Mesenchymal stem cell (in vitro differentiated cells and primary cell): Measurements from ENCODE around the gene PPP1R13L.

Experiments used
- DNase-seq: peaks from one replicate; pipeline ENCODE4 v3.0.0-alpha.2; 2013
- H2AFZ ChIP-seq: one replicate; pipeline ENCODE4 v1.6.1; 2013; ENCODE audit warnings: low read depth, mild to moderate bottlenecking, control low read depth, inconsistent platforms, low read length, moderate library complexity
- H2AK5ac ChIP-seq: 2 replicates; pipeline ENCODE4 v1.6.1; 2013; ENCODE audit warnings: low read length, moderate library complexity, mild to moderate bottlenecking, inconsistent platforms; ENCODE audit not compliant: severe bottlenecking
- H2BK120ac ChIP-seq: one replicate; pipeline ENCODE4 v1.6.1; 2013; ENCODE audit warnings: low read depth, mild to moderate bottlenecking, inconsistent platforms, low read length, moderate library complexity
- H2BK12ac ChIP-seq, 2 experiments: one replicate each; pipeline ENCODE4 v1.6.1; 2013; ENCODE audit warnings: inconsistent platforms in 2 of 2, low read length in 2 of 2, mild to moderate bottlenecking in 2 of 2, moderate library complexity in 2 of 2, control low read depth in 1 of 2
- H2BK15ac ChIP-seq: one replicate; pipeline ENCODE4 v1.6.1; 2013; ENCODE audit warnings: mild to moderate bottlenecking, low read depth, inconsistent platforms; ENCODE audit not compliant: poor library complexity, severe bottlenecking
- H2BK5ac ChIP-seq: 2 replicates; pipeline ENCODE4 v1.6.1; 2013; ENCODE audit warnings: low read depth, mild to moderate bottlenecking, low read length, control low read depth, inconsistent platforms; ENCODE audit not compliant: poor library complexity, severe bottlenecking
- H3K14ac ChIP-seq, 2 experiments: one replicate each; pipeline ENCODE4 v1.6.1; 2013; ENCODE audit warnings: inconsistent platforms in 2 of 2, low read length in 2 of 2, control low read depth in 1 of 2, mild to moderate bottlenecking in 1 of 2, moderate library complexity in 1 of 2
- H3K18ac ChIP-seq, 2 experiments: one replicate each; pipeline ENCODE4 v1.6.1; 2013; ENCODE audit warnings: inconsistent platforms in 2 of 2, low read length in 2 of 2, control low read depth in 1 of 2, low read depth in 1 of 2, mild to moderate bottlenecking in 1 of 2
- H3K23ac ChIP-seq, 2 experiments: one replicate each; pipeline ENCODE4 v1.6.1; 2013; ENCODE audit warnings: inconsistent platforms in 2 of 2, low read length in 2 of 2, mild to moderate bottlenecking in 2 of 2, moderate library complexity in 2 of 2, control low read depth in 1 of 2
- H3K27ac ChIP-seq: 2 replicates; pipeline ENCODE4 v1.5.1; 2013; ENCODE audit warnings: mild to moderate bottlenecking, moderate library complexity, low read length, control low read depth, inconsistent platforms; ENCODE audit not compliant: poor library complexity, severe bottlenecking
- H3K27me3 ChIP-seq, 2 experiments: 2 replicates each; pipeline versions ENCODE4 v1.6.1 to v1.7.0; 2013; ENCODE audit warnings: low read length in 2 of 2, mild to moderate bottlenecking in 2 of 2, moderate library complexity in 2 of 2, control low read depth in 1 of 2, inconsistent platforms in 1 of 2; ENCODE audit not compliant: control insufficient read depth in 1 of 2, insufficient read depth in 1 of 2
- H3K36me3 ChIP-seq, 2 experiments: 2 replicates each; pipeline versions ENCODE4 v1.6.1 to v1.7.0; 2013; ENCODE audit warnings: low read length in 2 of 2, control low read depth in 1 of 2, inconsistent platforms in 1 of 2, low read depth in 1 of 2, mild to moderate bottlenecking in 1 of 2; ENCODE audit not compliant: insufficient read depth in 2 of 2, control insufficient read depth in 1 of 2
- H3K4ac ChIP-seq, 2 experiments: one replicate each; pipeline ENCODE4 v1.6.1; 2013; ENCODE audit warnings: inconsistent platforms in 2 of 2, low read length in 2 of 2, mild to moderate bottlenecking in 2 of 2, moderate library complexity in 2 of 2, control low read depth in 1 of 2, low read depth in 1 of 2
- H3K4me1 ChIP-seq: 2 replicates; pipeline ENCODE4 v1.6.1; 2013; ENCODE audit warnings: low read depth, low read length, control low read depth; ENCODE audit not compliant: control insufficient read depth, insufficient read depth
- H3K4me2 ChIP-seq: 2 replicates; pipeline ENCODE4 v1.6.1; 2013; ENCODE audit warnings: low read length, mild to moderate bottlenecking, inconsistent platforms; ENCODE audit not compliant: poor library complexity, severe bottlenecking
- H3K4me3 ChIP-seq, 2 experiments: 2 replicates each; pipeline versions ENCODE4 v1.5.1 to v1.7.0; 2013; ENCODE audit warnings: low read length in 2 of 2, mild to moderate bottlenecking in 2 of 2, control low read depth in 1 of 2, low read depth in 1 of 2; ENCODE audit not compliant: insufficient read depth in 1 of 2
- H3K79me1 ChIP-seq: replicated peaks from 2 replicates; pipeline ENCODE4 v1.6.1; 2013; ENCODE audit warnings: mild to moderate bottlenecking, control low read depth, low read length, inconsistent platforms; ENCODE audit not compliant: poor library complexity, severe bottlenecking
- H3K9ac ChIP-seq: 2 replicates; pipeline ENCODE4 v1.7.0; 2013; ENCODE audit warnings: mild to moderate bottlenecking, low read length, moderate library complexity
- H3K9me3 ChIP-seq: 2 replicates; pipeline ENCODE4 v1.7.0; 2013; ENCODE audit warnings: mild to moderate bottlenecking, low read length; ENCODE audit not compliant: control insufficient read depth
- H4K8ac ChIP-seq: one replicate; pipeline ENCODE4 v1.6.1; 2013; ENCODE audit warnings: inconsistent platforms, mild to moderate bottlenecking, low read length, moderate library complexity
- H4K91ac ChIP-seq: one replicate; pipeline ENCODE4 v1.6.1; 2013; ENCODE audit warnings: mild to moderate bottlenecking, low read length, inconsistent platforms
- WGBS: methylation state at CpG from one replicate; pipeline ENCODE4 v1.1.7; 2013; ENCODE audit warnings: mixed read lengths; 5-methylcytosine and 5-hydroxymethylcytosine counted together

The PPP1R13L gene

DNA sequence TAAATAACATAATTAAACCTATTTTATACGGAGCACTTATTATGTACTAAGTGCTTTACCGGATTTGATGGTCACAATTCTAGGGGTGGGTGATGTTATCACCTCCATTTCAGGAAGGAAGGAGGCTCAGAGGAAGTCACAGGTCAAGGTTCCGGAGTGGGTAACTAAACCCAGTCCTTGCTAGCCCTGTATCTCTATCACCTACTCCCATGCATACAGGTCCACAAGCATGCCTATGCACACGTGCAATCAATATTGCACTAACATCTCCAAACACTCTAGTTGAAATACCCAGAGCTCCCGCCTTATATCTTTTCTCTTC is 45.1 kb upstream of the PPP1R13L start:
- H3K23ac ChIP-seq, result no peak overlapping the region
- no peaks in the 10 kb centered on the region for H3K36me3 ChIP-seq
- no peak overlapping the region for H3K14ac ChIP-seq
- peak overlapping the region; percentile 56 for H4K8ac ChIP-seq
- WGBS, result 76% methylated on average over 4 of the region's 5 CpGs
- no peak overlapping the region for H2BK12ac ChIP-seq
- H3K27ac ChIP-seq, result no peak overlapping the region
- no peak overlapping the region for H4K91ac ChIP-seq
- no peaks in the 10 kb centered on the region for H3K27me3 ChIP-seq
- peak; percentile 37 for DNase-seq
- no peak overlapping the region for H2BK15ac ChIP-seq
- H3K4me1 ChIP-seq, result peaks cover 17% of the 10 kb centered on the region
- no peak overlapping the region for H2BK5ac ChIP-seq
- H2AFZ ChIP-seq, result no peak overlapping the region
- peak overlapping the region; percentile 41 to 59 for H3K18ac ChIP-seq
- H2AK5ac ChIP-seq, result no peak overlapping the region
- peak overlapping the region; percentile 99 for H3K9ac ChIP-seq
- peak overlapping the region in 1 of 2 experiments; percentile 92 for H3K4me3 ChIP-seq
- no peaks in the 10 kb centered on the region for H3K79me1 ChIP-seq
- no peak overlapping the region for H2BK120ac ChIP-seq
- peak overlapping the region in 1 of 2 experiments; percentile 13 for H3K4ac ChIP-seq
- H3K9me3 ChIP-seq, result no peaks in the 10 kb centered on the region
- peak overlapping the region; percentile 74 for H3K4me2 ChIP-seq

DNA sequence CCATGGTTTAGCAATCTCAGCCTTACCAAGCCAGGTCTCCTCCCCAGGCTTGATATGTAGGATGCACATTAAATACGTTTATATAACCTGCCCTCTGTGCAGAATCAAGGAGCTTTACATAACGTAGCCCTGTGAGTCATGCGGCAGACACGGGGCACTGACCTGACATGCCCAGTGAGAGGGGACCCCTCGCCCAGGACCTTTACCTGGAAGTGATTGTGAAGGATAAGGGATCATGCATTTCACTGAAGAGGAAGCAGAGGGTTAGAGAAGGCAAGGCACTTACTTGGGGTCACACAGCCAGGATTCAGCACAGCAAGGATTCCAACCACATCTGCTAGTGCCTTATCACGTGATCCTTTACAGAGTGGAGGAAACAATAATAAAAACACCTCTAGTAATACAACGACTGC is 44.0 kb upstream of the PPP1R13L start:
- Histone ChIP-seq H2BK12ac (no peak overlapping the region), H2BK5ac (no peak overlapping the region), H3K23ac (no peak overlapping the region), H4K8ac (no peak overlapping the region), H3K4me2 (no peak overlapping the region), H3K4me3 (no peak overlapping the region), H2AK5ac (no peak overlapping the region), H3K9me3 (no peaks in the 10 kb centered on the region), H2BK120ac (no peak overlapping the region), H3K14ac (no peak overlapping the region), H3K27me3 (no peaks in the 10 kb centered on the region), H3K4ac (no peak overlapping the region), H2BK15ac (no peak overlapping the region), H3K18ac (no peak overlapping the region), H2AFZ (no peak overlapping the region), H3K4me1 (peaks cover 22% of the 10 kb centered on the region), H3K79me1 (no peaks in the 10 kb centered on the region), H4K91ac (no peak overlapping the region), H3K27ac (no peak overlapping the region), H3K36me3 (no peaks in the 10 kb centered on the region), H3K9ac (peak overlapping the region; percentile 99)
- WGBS, result 45% methylated on average over 7 of the region's 7 CpGs
- peak; percentile 70 for DNase-seq

DNA sequence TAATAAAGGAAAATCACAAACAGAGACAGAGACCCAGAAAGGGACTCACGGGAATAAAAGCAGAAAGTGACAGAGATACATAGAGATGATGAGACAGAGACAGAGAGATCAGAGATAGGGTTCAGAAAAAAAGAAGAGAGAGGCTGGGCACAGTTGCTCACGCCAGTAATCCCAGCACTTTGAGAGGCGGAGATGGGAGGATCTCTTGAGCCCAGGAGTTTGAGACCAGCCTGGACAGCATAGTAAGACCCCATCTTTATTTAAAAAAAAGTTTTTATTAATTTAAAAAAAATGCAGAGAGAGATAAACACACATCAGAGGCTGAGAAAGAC is 43.5 kb upstream of the PPP1R13L start:
- Histone ChIP-seq H4K91ac (no peak overlapping the region), H2BK5ac (no peak overlapping the region), H3K4ac (no peak overlapping the region), H4K8ac (no peak overlapping the region), H3K14ac (no peak overlapping the region), H2AK5ac (no peak overlapping the region), H3K27me3 (no peaks in the 10 kb centered on the region), H2BK12ac (no peak overlapping the region), H3K23ac (no peak overlapping the region), H2AFZ (no peak overlapping the region), H3K9me3 (no peaks in the 10 kb centered on the region), H3K27ac (no peak overlapping the region), H3K4me3 (no peak overlapping the region), H3K9ac (no peak overlapping the region), H2BK120ac (no peak overlapping the region), H3K4me1 (peaks cover 23% of the 10 kb centered on the region), H2BK15ac (no peak overlapping the region), H3K36me3 (no peaks in the 10 kb centered on the region), H3K4me2 (no peak overlapping the region), H3K18ac (no peak overlapping the region), H3K79me1 (no peaks in the 10 kb centered on the region)
- DNase-seq, result no peak
- 94% methylated on average over 1 of the region's 3 CpGs for WGBS

DNA sequence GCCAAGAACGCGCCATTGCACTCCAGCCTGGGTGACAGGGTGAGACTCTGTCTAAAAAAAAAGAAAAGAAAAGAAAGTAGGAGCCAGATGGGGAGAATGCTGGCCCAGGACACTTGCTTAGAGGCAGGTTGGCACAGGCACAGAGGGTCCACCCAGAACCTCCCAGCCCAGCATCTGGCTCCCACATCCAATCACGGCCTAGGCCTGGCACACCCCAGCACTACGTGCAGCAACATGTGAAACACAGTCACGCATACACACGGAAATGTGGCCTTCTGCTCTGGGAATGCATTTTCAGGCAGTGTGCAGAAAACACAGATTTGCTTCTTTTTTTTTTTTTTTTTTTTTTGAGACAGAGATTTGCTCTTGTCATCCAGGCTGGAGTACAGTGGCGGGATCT is 42.1 kb upstream of the PPP1R13L start:
- no peak overlapping the region for H2AFZ ChIP-seq
- no peak overlapping the region for H2BK15ac ChIP-seq
- no peak overlapping the region for H3K18ac ChIP-seq
- no peak overlapping the region for H3K4me2 ChIP-seq
- H2BK5ac ChIP-seq, result no peak overlapping the region
- peaks cover 31% of the 10 kb centered on the region for H3K4me1 ChIP-seq
- peak overlapping the region in 1 of 2 experiments; percentile 11 for H3K4ac ChIP-seq
- no peak for DNase-seq
- H2BK12ac ChIP-seq, result peak overlapping the region in 1 of 2 experiments; percentile 21
- no peak overlapping the region for H2BK120ac ChIP-seq
- no peak overlapping the region for H3K27ac ChIP-seq
- no peak overlapping the region for H3K14ac ChIP-seq
- no peaks in the 10 kb centered on the region for H3K27me3 ChIP-seq
- no peak overlapping the region for H2AK5ac ChIP-seq
- H3K9ac ChIP-seq, result no peak overlapping the region
- no peaks in the 10 kb centered on the region for H3K9me3 ChIP-seq
- 92% methylated on average over 7 of the region's 7 CpGs for WGBS
- no peak overlapping the region for H3K23ac ChIP-seq
- H4K91ac ChIP-seq, result peak overlapping the region; percentile 92
- H3K36me3 ChIP-seq, result no peaks in the 10 kb centered on the region
- no peak overlapping the region for H4K8ac ChIP-seq
- no peak overlapping the region for H3K4me3 ChIP-seq
- no peaks in the 10 kb centered on the region for H3K79me1 ChIP-seq
